Measurements from ENCODE around the gene TMEM38B. TPM values are rescaled to one million over a fixed set of nuclear protein-coding genes. Genes with fewer than 3 reads are reported as not detected.

Gene TMEM38B
- total RNA-seq, 4 donors from 2014 or later = 11.7 to 22.1 (median 18.5) TPM

DNA sequence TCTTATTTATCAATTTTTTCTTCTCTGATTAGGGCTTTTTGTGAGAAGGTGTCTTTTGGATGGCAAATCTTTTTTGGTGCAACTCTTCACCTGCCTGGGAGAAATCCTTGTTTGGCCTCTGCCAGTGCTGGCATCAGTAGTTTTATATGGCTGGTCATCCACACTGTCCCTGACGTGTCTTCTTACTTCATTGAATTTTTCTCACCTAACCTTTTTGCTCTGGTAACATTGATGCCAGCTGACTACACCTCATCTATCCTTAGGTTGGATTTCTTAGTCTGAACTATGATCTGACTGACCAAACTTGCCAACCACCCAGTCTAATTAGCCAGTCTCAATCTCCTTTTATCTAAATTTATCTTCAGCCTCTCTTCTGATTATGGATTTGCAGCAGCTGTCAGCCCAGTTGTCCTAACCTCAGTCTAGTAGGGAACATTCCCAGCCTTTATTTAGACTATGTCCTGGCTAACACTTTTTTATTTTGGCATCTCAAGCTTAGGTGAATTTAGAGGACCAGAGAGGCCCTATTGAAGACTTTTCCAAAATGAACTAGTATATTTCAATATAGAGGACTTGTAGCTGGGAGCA is 10.6 kb upstream of the TMEM38B start:
- TF ChIP-seq, protein P1, sequence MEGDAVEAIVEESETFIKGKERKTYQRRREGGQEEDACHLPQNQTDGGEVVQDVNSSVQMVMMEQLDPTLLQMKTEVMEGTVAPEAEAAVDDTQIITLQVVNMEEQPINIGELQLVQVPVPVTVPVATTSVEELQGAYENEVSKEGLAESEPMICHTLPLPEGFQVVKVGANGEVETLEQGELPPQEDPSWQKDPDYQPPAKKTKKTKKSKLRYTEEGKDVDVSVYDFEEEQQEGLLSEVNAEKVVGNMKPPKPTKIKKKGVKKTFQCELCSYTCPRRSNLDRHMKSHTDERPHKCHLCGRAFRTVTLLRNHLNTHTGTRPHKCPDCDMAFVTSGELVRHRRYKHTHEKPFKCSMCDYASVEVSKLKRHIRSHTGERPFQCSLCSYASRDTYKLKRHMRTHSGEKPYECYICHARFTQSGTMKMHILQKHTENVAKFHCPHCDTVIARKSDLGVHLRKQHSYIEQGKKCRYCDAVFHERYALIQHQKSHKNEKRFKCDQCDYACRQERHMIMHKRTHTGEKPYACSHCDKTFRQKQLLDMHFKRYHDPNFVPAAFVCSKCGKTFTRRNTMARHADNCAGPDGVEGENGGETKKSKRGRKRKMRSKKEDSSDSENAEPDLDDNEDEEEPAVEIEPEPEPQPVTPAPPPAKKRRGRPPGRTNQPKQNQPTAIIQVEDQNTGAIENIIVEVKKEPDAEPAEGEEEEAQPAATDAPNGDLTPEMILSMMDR (IDR thresholded peaks at IDR 0.05; ENCODE audit: low read depth) = no peak

DNA sequence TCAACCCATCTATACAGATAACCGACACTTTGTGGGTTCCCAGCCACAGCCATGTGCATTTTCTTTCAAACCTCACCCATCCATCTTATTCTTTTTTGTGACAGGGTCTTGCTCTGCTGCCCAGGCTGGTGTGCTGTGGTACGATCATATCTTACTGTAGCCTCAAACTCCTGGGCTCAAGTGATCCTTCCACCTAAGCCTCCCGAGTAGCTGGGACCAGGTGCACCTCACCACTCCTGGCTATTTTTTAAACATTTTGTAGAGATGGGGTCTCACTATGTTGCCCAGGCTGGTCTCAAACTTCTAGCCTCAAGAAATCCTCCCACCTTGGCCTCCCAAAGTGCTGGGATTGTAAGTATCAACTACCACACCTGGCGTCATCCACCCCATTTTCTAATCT is 7.4 kb upstream of the TMEM38B start:
- TF ChIP-seq, protein P1 (IDR thresholded peaks at IDR 0.05; ENCODE audit: low read depth) = no peak

DNA sequence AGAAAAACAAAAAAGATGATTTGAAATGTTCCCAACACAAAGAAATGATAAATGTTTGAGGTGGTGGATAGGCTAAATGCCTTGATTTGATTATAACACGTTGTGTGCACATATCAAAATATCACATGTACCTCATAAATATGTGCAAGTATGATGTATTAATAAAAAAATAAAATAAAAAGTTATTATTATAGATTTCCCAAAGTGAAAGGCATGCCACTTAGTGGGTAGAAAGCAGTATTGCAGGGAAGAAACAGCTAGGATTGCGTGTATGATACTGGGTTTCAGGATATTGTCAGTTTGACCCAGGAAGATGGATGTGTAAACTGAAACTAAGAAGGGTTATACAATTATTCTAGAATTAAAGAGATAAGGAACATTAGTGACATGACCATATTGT is 3.6 kb upstream of the TMEM38B start:
- TF ChIP-seq, protein P1 (IDR thresholded peaks at IDR 0.05; ENCODE audit: low read depth) = no peak

DNA sequence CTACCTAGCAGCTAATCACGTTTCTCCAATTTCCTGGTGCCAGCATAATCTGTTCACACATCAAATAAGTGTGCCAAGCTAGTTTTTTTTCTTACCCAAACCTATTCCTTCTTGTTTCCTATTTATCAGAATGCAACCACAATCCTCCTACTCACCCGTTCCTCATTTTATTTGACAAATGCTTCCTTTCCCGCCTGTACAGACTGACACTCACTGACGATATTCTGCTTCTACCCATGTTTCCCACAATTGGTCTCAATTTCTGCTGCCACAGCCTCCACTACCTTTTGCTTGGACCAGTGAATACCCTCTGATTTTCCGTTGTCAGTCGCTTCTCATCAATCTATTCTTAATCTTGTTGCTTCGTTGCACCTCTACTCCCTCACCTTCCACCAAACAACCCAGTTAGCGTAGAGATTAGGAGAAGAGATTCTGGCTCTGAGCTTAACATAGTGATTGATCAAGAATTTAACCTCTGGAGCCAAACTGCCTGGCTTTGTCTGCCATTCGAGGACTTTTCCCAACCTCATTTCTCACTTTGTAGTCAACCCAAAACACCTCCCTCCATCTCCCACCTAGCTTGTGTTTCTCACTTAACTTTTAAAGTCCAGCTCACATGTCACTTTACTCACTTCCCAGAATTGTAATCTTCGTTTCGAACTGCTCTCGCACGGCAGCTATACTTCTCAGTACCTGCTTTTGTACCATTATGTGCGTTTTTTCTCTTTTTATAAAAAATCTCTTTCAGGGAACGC is 729 bp upstream of the TMEM38B start:
- TF ChIP-seq, protein P1 (IDR thresholded peaks at IDR 0.05; ENCODE audit: low read depth) = no peak

DNA sequence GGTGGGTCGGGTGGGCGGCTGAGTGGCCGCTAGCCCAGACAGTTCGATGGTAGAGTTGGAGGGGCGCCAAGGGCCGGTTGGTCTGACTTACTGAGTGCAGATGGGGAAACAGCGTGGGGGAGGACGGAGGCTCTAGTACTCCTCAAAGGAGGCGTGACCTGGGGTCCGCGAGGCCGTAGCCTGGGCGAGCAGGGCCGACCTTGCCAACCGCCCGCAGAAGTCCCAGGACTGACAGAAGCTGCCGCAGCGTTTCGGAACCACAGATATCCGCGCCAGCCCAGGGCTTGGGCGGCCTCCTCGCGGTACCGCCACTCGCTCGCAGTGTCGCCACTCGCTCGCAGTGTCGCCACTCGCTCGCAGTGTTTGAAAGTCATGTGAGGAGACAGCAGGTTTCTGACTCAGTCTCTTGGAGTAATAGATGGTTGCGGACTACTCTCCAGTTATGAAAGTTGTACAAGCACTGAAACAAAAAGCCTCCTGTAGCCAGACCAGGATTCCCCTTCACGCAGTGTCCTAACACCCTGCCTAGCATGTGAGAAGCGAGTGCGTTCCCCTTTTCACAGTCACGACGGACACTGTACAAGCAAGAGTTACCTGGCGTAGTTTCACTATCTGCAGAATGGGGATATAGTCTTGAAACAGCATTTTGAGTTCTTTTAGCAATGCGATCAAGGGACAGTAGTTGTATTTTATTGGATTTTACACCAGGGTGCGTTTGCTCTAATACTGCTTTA is 674 bp downstream of the TMEM38B start:
- TF ChIP-seq, protein P1 (IDR thresholded peaks at IDR 0.05; ENCODE audit: low read depth) = no peak

DNA sequence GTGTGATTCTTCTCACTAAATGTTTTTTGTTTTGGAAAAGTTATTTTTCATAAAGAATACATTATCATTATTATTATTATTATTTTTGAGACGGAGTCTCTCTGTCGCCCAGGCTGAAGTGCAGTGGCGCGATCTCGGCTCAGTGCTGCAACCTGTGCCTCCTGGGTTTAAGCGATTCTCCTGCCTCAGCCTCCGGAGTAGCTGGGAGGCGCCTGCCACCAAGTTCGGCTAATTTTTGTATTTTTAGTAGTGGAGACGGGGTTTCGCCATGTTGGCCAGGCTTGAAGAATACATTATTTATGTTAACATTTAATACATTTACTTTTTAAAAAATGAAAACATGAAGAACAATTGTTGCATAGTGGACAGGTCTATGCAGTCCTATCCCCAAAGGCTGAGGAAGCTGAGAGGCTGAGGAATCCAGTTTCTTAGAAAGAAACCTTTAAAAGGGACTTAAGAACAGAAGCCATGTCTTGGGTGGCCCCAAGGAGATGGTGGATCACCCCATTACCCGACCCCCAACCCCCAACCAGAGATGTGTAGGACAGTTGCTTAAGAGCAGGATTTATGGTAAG is 2.0 kb downstream of the TMEM38B start:
- TF ChIP-seq, protein P1 (IDR thresholded peaks at IDR 0.05; ENCODE audit: low read depth) = no peak

DNA sequence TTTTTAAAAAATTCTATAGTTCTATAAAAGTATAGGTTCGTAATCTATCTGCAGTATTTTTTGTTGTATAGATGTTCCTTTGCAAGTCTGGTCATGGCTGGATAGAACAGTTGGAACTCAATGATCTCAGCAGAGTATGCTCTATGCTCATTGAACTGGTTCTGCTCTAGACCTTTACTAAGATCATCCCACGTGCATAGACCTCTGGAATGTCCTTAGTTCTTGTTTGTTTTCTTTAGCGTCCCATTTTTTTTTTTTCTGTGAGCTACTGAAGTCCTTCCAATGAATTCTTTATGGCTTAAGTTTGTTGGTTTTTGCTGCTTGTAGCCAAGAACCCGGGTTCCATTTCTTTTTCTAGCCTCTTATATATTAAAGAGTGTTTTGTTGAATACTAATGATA is 3.5 kb downstream of the TMEM38B start:
- TF ChIP-seq, protein P1 (IDR thresholded peaks at IDR 0.05; ENCODE audit: low read depth) = no peak
